CD4-positive, alpha-beta T cell treated with Interleukin-1 beta for 1 hour (primary cell): ENCODE measurements around the gene ST6GAL1.
"Not testable (repeated sequence)": the region's sequence is repeated elsewhere in the genome, so short reads cannot be mapped to it uniquely, and the experiment has no call there.

Experiments
- DNase-seq, 2 donors: peaks; one replicate each; pipeline ENCODE4 v3.0.0-alpha.2; 2020 to 2022

Gene ST6GAL1

GRCh38 chr3:187025254-187025655, 94.9 kb downstream of the ST6GAL1 start:
- peak; percentile 40 for DNase-seq

GRCh38 chr3:187025656-187026316, 95.5 kb downstream of the ST6GAL1 start:
- peak; percentile 26 to 28 for DNase-seq

GRCh38 chr3:187026317-187026670, 96.0 kb downstream of the ST6GAL1 start:
- DNase-seq: no peak

GRCh38 chr3:187027531-187028278, 97.4 kb downstream of the ST6GAL1 start:
- DNase-seq: peak; percentile 81 to 84

GRCh38 chr3:187031934-187032333, 101.6 kb downstream of the ST6GAL1 start:
- no peak for DNase-seq

GRCh38 chr3:187036394-187036793, 106.1 kb downstream of the ST6GAL1 start:
- no peak for DNase-seq

- no peak for DNase-seq
These were observed 108.9 kb downstream of the ST6GAL1 start for GRCh38 chr3:187039100-187039722.

- no peak for DNase-seq
These were observed 109.5 kb downstream of the ST6GAL1 start for GRCh38 chr3:187039723-187040414.

- no peak for DNase-seq
These were observed 110.4 kb downstream of the ST6GAL1 start for GRCh38 chr3:187040516-187041361.

- peak; percentile 34 to 63 for DNase-seq
These were observed 111.3 kb downstream of the ST6GAL1 start for GRCh38 chr3:187041362-187042307.

GRCh38 chr3:187042346-187042745, 112.0 kb downstream of the ST6GAL1 start:
- DNase-seq: no peak

GRCh38 chr3:187042874-187043458, 112.6 kb downstream of the ST6GAL1 start:
- DNase-seq: no peak

- DNase-seq: peak in 1 of 2 donors; percentile 47
These were observed 113.9 kb downstream of the ST6GAL1 start for GRCh38 chr3:187044206-187044605.

- no peak for DNase-seq
These were observed 114.7 kb downstream of the ST6GAL1 start for GRCh38 chr3:187044867-187045552.

- no peak for DNase-seq
These were observed 115.7 kb downstream of the ST6GAL1 start for GRCh38 chr3:187046033-187046432.

- no peak for DNase-seq
These were observed 119.3 kb downstream of the ST6GAL1 start for GRCh38 chr3:187049462-187050101.

GRCh38 chr3:187051066-187051465, 120.7 kb downstream of the ST6GAL1 start:
- DNase-seq: no peak

GRCh38 chr3:187051724-187052366, 121.5 kb downstream of the ST6GAL1 start:
- DNase-seq: no peak

- DNase-seq: not testable (repeated sequence)
These were observed 122.1 kb downstream of the ST6GAL1 start for GRCh38 chr3:187052427-187052826.
